Measurements from ENCODE around the gene KIAA1614.

DNA sequence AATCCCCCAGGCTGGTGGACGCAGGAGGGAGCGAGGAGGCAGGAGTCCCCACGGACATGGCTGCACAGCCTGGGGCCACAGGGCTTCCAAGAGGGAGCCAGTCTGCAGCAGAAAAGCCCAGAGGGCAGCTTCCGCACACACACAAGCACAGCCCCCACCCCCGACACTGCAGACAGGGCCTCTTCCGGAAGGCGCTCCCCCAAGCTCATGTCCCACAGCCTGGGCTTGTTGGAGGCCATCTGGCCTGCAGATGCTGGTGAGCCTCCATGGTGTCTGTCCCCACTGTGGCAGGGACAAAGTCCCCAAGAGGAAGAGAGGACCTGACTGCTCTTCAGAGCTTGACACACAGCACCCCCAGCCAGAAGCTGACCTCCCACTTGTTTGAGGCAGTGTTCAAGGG is 13.4 kb upstream of the KIAA1614 start:
- TF ChIP-seq EZH2 (IDR thresholded peaks at IDR 0.05; ENCODE audit: low read length), result no peak
- TF ChIP-seq, protein P1, sequence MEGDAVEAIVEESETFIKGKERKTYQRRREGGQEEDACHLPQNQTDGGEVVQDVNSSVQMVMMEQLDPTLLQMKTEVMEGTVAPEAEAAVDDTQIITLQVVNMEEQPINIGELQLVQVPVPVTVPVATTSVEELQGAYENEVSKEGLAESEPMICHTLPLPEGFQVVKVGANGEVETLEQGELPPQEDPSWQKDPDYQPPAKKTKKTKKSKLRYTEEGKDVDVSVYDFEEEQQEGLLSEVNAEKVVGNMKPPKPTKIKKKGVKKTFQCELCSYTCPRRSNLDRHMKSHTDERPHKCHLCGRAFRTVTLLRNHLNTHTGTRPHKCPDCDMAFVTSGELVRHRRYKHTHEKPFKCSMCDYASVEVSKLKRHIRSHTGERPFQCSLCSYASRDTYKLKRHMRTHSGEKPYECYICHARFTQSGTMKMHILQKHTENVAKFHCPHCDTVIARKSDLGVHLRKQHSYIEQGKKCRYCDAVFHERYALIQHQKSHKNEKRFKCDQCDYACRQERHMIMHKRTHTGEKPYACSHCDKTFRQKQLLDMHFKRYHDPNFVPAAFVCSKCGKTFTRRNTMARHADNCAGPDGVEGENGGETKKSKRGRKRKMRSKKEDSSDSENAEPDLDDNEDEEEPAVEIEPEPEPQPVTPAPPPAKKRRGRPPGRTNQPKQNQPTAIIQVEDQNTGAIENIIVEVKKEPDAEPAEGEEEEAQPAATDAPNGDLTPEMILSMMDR (optimal IDR thresholded peaks at IDR 0.05 in 1 of 3, IDR thresholded peaks at IDR 0.05 in 1 of 3, conservative IDR thresholded peaks at IDR 0.05 in 1 of 3; ENCODE audit: extremely low read depth in 1 of 3, insufficient read depth in 2 of 3, low read length in 3 of 3), result no peak
